Uterus (tissue), 2 donors: ENCODE data around the gene VTCN1.

Experiments
- CTCF ChIP-seq, 4 experiments: fragments of 200-600 bp in 2 of 4; fragments of 450-650 bp in 2 of 4; sonication (generic) in 2 of 4; IDR thresholded peaks; one replicate each; pipeline ENCODE4 v1.5.1; 2016 to 2019; ENCODE audit warnings: antibody characterized with exemption in 4 of 4, mild to moderate bottlenecking in 2 of 4, moderate library complexity in 1 of 4
- POLR2A ChIP-seq, 2 donors: fragments of 450-650 bp; IDR thresholded peaks; one replicate each; pipeline ENCODE4 v1.6.1; 2016; ENCODE audit warnings: antibody characterized with exemption in 2 of 2, mild to moderate bottlenecking in 1 of 2, moderate library complexity in 1 of 2

GRCh38 chr1:117106478-117106877 lies 104.2 kb downstream of the VTCN1 start:
- no peak for TF ChIP-seq CTCF (IDR thresholded peaks at IDR 0.05)
- no peak for TF ChIP-seq POLR2A (IDR thresholded peaks at IDR 0.05)
